H9 (cell line): ENCODE measurements around the gene RASA3. TPM values are rescaled to one million over a fixed set of nuclear protein-coding genes. Genes with fewer than 3 reads are reported as not detected.

Source experiments
- DNase-seq: peaks from one replicate; pipeline ENCODE4 v3.0.0-alpha.2; 2017
- H2AFZ ChIP-seq: one replicate; pipeline ENCODE4 v1.6.1; 2013; ENCODE audit warnings: mild to moderate bottlenecking, low read length, control low read depth, moderate library complexity
- H2AK5ac ChIP-seq: 2 replicates; pipeline ENCODE4 v1.6.1; 2013; ENCODE audit warnings: low read length, control low read depth, mixed read lengths; ENCODE audit not compliant: insufficient read length
- H2BK120ac ChIP-seq: one replicate; pipeline ENCODE4 v1.6.1; 2013; ENCODE audit warnings: low read depth, mild to moderate bottlenecking, low read length, control low read depth, inconsistent platforms; ENCODE audit not compliant: poor library complexity, severe bottlenecking
- H2BK12ac ChIP-seq: 2 replicates; pipeline ENCODE4 v1.6.1; 2013; ENCODE audit warnings: low read length, control low read depth, mixed read lengths, low read depth; ENCODE audit not compliant: insufficient read length
- H2BK15ac ChIP-seq: 2 replicates; pipeline ENCODE4 v1.6.1; 2013; ENCODE audit warnings: low read depth, low read length, control low read depth
- H2BK20ac ChIP-seq: one replicate; pipeline ENCODE4 v1.6.1; 2013; ENCODE audit warnings: low read depth, mild to moderate bottlenecking, low read length, control low read depth, inconsistent platforms; ENCODE audit not compliant: poor library complexity, severe bottlenecking
- H2BK5ac ChIP-seq: 2 replicates; pipeline ENCODE4 v1.6.1; 2013; ENCODE audit warnings: low read length, control low read depth, mixed read lengths; ENCODE audit not compliant: insufficient read length
- H3K14ac ChIP-seq: 2 replicates; pipeline ENCODE4 v1.6.1; 2013; ENCODE audit warnings: low read length, control low read depth; ENCODE audit not compliant: insufficient read depth
- H3K18ac ChIP-seq: 2 replicates; pipeline ENCODE4 v1.6.1; 2013; ENCODE audit warnings: low read depth, mild to moderate bottlenecking, mixed read lengths, low read length, control low read depth; ENCODE audit not compliant: insufficient read length
- H3K23ac ChIP-seq: 2 replicates; pipeline ENCODE4 v1.6.1; 2013; ENCODE audit warnings: low read length, control low read depth, mixed read lengths, low read depth; ENCODE audit not compliant: insufficient read length
- H3K23me2 ChIP-seq: 2 replicates; pipeline ENCODE4 v1.6.1; 2013; ENCODE audit warnings: low read depth, mild to moderate bottlenecking, mixed read lengths, low read length, control low read depth; ENCODE audit not compliant: insufficient read length, poor library complexity, severe bottlenecking
- H3K27ac ChIP-seq: 2 replicates; pipeline ENCODE4 v1.5.1; 2013; ENCODE audit warnings: low read length, control low read depth, mixed read lengths, low read depth; ENCODE audit not compliant: insufficient read length
- H3K27me3 ChIP-seq: 2 replicates; pipeline ENCODE4 v1.6.1; 2013; ENCODE audit warnings: low read length, control low read depth, inconsistent platforms; ENCODE audit not compliant: insufficient read depth
- H3K4ac ChIP-seq: 2 replicates; pipeline ENCODE4 v1.6.1; 2013; ENCODE audit warnings: low read depth, mild to moderate bottlenecking, control low read depth, inconsistent platforms, low read length, moderate library complexity
- H3K4me1 ChIP-seq: 2 replicates; pipeline ENCODE4 v1.6.1; 2013; ENCODE audit warnings: low read length, control low read depth, inconsistent platforms; ENCODE audit not compliant: insufficient read depth
- H3K4me2 ChIP-seq: 2 replicates; pipeline ENCODE4 v1.6.1; 2013; ENCODE audit warnings: low read length, control low read depth, mixed read lengths; ENCODE audit not compliant: insufficient read length, insufficient read depth
- H3K56ac ChIP-seq: 2 replicates; pipeline ENCODE4 v1.6.1; 2013; ENCODE audit warnings: low read depth, mild to moderate bottlenecking, mixed read lengths, low read length, control low read depth; ENCODE audit not compliant: insufficient read length
- H3K79me1 ChIP-seq: 2 replicates; pipeline ENCODE4 v1.6.1; 2013; ENCODE audit warnings: low read depth, mild to moderate bottlenecking, moderate library complexity, low read length, control low read depth, inconsistent platforms; ENCODE audit not compliant: insufficient read depth, poor library complexity, severe bottlenecking
- H3K79me2 ChIP-seq: 2 replicates; pipeline ENCODE4 v1.6.1; 2013; ENCODE audit warnings: low read length, control low read depth, inconsistent platforms; ENCODE audit not compliant: insufficient read depth
- H3K9ac ChIP-seq: 2 replicates; pipeline ENCODE4 v1.6.1; 2013; ENCODE audit warnings: low read length, control low read depth, mixed read lengths; ENCODE audit not compliant: insufficient read length; ENCODE audit errors: extremely low read depth
- H3K9me3 ChIP-seq: one replicate; pipeline ENCODE4 v1.6.1; 2013; ENCODE audit warnings: low read depth, low read length, inconsistent platforms; ENCODE audit not compliant: control insufficient read depth
- H3T11ph ChIP-seq: one replicate; pipeline ENCODE4 v1.6.1; 2013; ENCODE audit warnings: mild to moderate bottlenecking, low read length, control low read depth, inconsistent platforms
- H4K20me1 ChIP-seq: one replicate; pipeline ENCODE4 v1.6.1; 2013; ENCODE audit not compliant: control insufficient read depth, insufficient read length, insufficient read depth
- H4K5ac ChIP-seq: 2 replicates; pipeline ENCODE4 v1.6.1; 2013; ENCODE audit warnings: low read depth, mild to moderate bottlenecking, mixed read lengths, low read length, control low read depth; ENCODE audit not compliant: insufficient read length
- H4K8ac ChIP-seq: replicated peaks from 2 replicates; pipeline ENCODE4 v1.6.1; 2013; ENCODE audit warnings: low read length, control low read depth, mixed read lengths, low read depth; ENCODE audit not compliant: insufficient read length
- H4K91ac ChIP-seq: 2 replicates; pipeline ENCODE4 v1.6.1; 2013; ENCODE audit warnings: low read depth, mild to moderate bottlenecking, moderate library complexity, mixed read lengths, low read length, control low read depth; ENCODE audit not compliant: insufficient read length
- H3K27ac Mint-ChIP-seq, 3 experiments: 2 replicates in 2 of 3; 3 replicates in 1 of 3; pipeline ENCODE4 v1.8.0; 2020 to 2021; ENCODE audit warnings: mixed read lengths in 3 of 3, mild to moderate bottlenecking in 1 of 3, moderate library complexity in 1 of 3
- H3K27me3 Mint-ChIP-seq: 2 replicates; pipeline ENCODE4 v1.8.0; 2021; ENCODE audit warnings: low read depth, mild to moderate bottlenecking, moderate library complexity, mixed read lengths
- H3K36me3 Mint-ChIP-seq, 3 experiments: 2 replicates in 2 of 3; 3 replicates in 1 of 3; pipeline ENCODE4 v1.8.0; 2020 to 2021; ENCODE audit warnings: low read depth in 3 of 3, mixed read lengths in 3 of 3; ENCODE audit not compliant: insufficient read depth in 1 of 3
- H3K4me1 Mint-ChIP-seq, 2 experiments: 2 replicates each; pipeline ENCODE4 v1.8.0; 2020; ENCODE audit warnings: mixed read lengths in 2 of 2
- H3K4me3 Mint-ChIP-seq, 2 experiments: 2 replicates in 1 of 2; 3 replicates in 1 of 2; pipeline ENCODE4 v1.8.0; 2020 to 2021; ENCODE audit warnings: mild to moderate bottlenecking in 2 of 2, mixed read lengths in 2 of 2, moderate library complexity in 1 of 2
- H3K9me3 Mint-ChIP-seq, 2 experiments: 2 replicates in 1 of 2; 3 replicates in 1 of 2; pipeline ENCODE4 v1.8.0; 2020; ENCODE audit warnings: mild to moderate bottlenecking in 2 of 2, mixed read lengths in 2 of 2, moderate library complexity in 1 of 2
- CTCF ChIP-seq: fragments of 200-600 bp; sonication (generic); conservative IDR thresholded peaks from 3 replicates; pipeline ENCODE4 v1.8.0; 2021; ENCODE audit warnings: antibody characterized with exemption, mild to moderate bottlenecking
- WGBS: extraction: QIAGEN DNeasy Blood & Tissue Kit; methylation state at CpG from one replicate; pipeline ENCODE4 v1.1.7; 2013; ENCODE audit warnings: missing lambda C conversion rate, low lambda C conversion rate, mixed read lengths; ENCODE audit not compliant: insufficient read length; ENCODE audit errors: extremely low coverage; 5-methylcytosine and 5-hydroxymethylcytosine counted together
- total RNA-seq: library from RNA; stranded (reverse); gene quantifications from 2 replicates; pipeline ENCODE4 v1.2.1, GENCODE V29; 2021

The RASA3 gene
- total RNA-seq, 1 experiment from 2014 or later: 12.3 TPM

- H3T11ph ChIP-seq: no peak overlapping the region
- no peak overlapping the region for H2BK120ac ChIP-seq
- DNase-seq: no peak
- no peak overlapping the region for H4K8ac ChIP-seq
- no peak overlapping the region for H2BK12ac ChIP-seq
- Mint-ChIP-seq H3K27ac (peak overlapping the region in 1 of 3 experiments; percentile 37; a peak in 1 of 7 replicates), H3K4me1 (peaks cover 0 to 5% of the 10 kb centered on the region in 2 experiments; a peak in 2 of 4 replicates), H3K4me3 (no peak overlapping the region), H3K9me3 (no peaks in the 10 kb centered on the region), H3K36me3 (peaks cover 8 to 16% (median 12%) of the 10 kb centered on the region in 3 experiments; a peak in 6 of 7 replicates), H3K27me3 (no peaks in the 10 kb centered on the region)
- H4K5ac ChIP-seq: no peak overlapping the region
- H2AK5ac ChIP-seq: no peak overlapping the region
- H4K91ac ChIP-seq: no peak overlapping the region
- no peaks in the 10 kb centered on the region for H3K79me2 ChIP-seq
- no peaks in the 10 kb centered on the region for H3K27me3 ChIP-seq
- H3K79me1 ChIP-seq: no peaks in the 10 kb centered on the region
- H3K27ac ChIP-seq: no peak overlapping the region
- H3K4ac ChIP-seq: no peak overlapping the region
- no peak overlapping the region for H3K56ac ChIP-seq
- no peaks in the 10 kb centered on the region for H3K23me2 ChIP-seq
- H3K18ac ChIP-seq: no peak overlapping the region
- no peak overlapping the region for H2BK5ac ChIP-seq
- WGBS: no CpG with 5 or more reads among the region's 28 CpGs
- no peak overlapping the region for H3K23ac ChIP-seq
- H4K20me1 ChIP-seq: peaks cover 7% of the 10 kb centered on the region
- TF ChIP-seq CTCF: no peak
- H3K4me2 ChIP-seq: no peak overlapping the region
- H2AFZ ChIP-seq: no peak overlapping the region
- H3K4me1 ChIP-seq: no peaks in the 10 kb centered on the region
- no peak overlapping the region for H2BK20ac ChIP-seq
- H3K14ac ChIP-seq: no peak overlapping the region
- no peaks in the 10 kb centered on the region for H3K9me3 ChIP-seq
- no peak overlapping the region for H3K9ac ChIP-seq
- no peak overlapping the region for H2BK15ac ChIP-seq
Observed at GRCh38 chr13:113981611-113982295, 150.7 kb downstream of the RASA3 start.
